Right lobe of liver (tissue), 4 donors: ENCODE data around the gene CEACAM5.

ENCODE experiments used
- CTCF ChIP-seq, 4 donors: fragments of 200-600 bp in 3 of 4; fragments of 450-650 bp in 1 of 4; IDR thresholded peaks; one replicate each; pipeline versions ENCODE4 v1.5.1 to v1.8.0; 2016 to 2022; ENCODE audit warnings: antibody characterized with exemption in 4 of 4, mild to moderate bottlenecking in 2 of 4
- POLR2A ChIP-seq: fragments of 450-650 bp; IDR thresholded peaks from one replicate; pipeline ENCODE4 v1.6.1; 2017; ENCODE audit warnings: antibody characterized with exemption, mild to moderate bottlenecking
- donor health status: DM: no; HTN: no; CAD: no.
- donor health status: DM: no; HTN: no; CAD: no.
- donor health status: DM: no; HTN: yes; CAD: no.

DNA sequence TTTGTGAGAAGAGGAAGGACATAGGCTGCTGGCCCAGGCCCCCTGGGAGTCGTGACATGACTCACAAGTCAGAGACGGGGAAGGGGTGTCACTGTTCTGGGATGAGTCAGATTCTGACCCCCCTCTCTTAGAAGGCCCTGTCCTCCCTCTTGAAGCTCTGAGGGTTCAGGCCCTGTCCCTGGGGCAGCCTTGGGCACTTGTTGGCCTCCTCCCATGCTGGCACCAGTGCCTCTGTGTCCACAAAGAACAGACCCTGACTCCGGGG, 17.7 kb upstream of the CEACAM5 start:
- no peak for TF ChIP-seq CTCF (IDR thresholded peaks at IDR 0.05)
- no peak for TF ChIP-seq POLR2A
